ENCODE measurements around the gene HEATR5B. TPM values are rescaled to one million over a fixed set of nuclear protein-coding genes. Genes with fewer than 3 reads are reported as not detected.
A peak's percentile ranks its signal among the peaks of the same experiment; 100 is the strongest.

Gene HEATR5B
- total and polyA plus RNA-seq, 9 donors: 8.3 to 27.4 (median 14.0) TPM

GRCh38 chr2:37084797-37085196 is 625 bp upstream of the HEATR5B start:
- no peak for DNase-seq
- Histone ChIP-seq H3K4me1 (ENCODE audit: insufficient read depth) (peaks cover 6% of the 10 kb centered on the region), H3K4me3 (peak overlapping the region; percentile 87), H3K9me3 (no peaks in the 10 kb centered on the region), H3K36me3 (no peaks in the 10 kb centered on the region), H3K27me3 (no peaks in the 10 kb centered on the region), H3K27ac (no peak overlapping the region)
- intact Hi-C loops (cut with DNase I): no loop called here
- no peak for TF ChIP-seq POLR2A (IDR thresholded peaks at IDR 0.05)
- TF ChIP-seq, protein P1, sequence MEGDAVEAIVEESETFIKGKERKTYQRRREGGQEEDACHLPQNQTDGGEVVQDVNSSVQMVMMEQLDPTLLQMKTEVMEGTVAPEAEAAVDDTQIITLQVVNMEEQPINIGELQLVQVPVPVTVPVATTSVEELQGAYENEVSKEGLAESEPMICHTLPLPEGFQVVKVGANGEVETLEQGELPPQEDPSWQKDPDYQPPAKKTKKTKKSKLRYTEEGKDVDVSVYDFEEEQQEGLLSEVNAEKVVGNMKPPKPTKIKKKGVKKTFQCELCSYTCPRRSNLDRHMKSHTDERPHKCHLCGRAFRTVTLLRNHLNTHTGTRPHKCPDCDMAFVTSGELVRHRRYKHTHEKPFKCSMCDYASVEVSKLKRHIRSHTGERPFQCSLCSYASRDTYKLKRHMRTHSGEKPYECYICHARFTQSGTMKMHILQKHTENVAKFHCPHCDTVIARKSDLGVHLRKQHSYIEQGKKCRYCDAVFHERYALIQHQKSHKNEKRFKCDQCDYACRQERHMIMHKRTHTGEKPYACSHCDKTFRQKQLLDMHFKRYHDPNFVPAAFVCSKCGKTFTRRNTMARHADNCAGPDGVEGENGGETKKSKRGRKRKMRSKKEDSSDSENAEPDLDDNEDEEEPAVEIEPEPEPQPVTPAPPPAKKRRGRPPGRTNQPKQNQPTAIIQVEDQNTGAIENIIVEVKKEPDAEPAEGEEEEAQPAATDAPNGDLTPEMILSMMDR (IDR thresholded peaks at IDR 0.05): no peak
- no peak for TF ChIP-seq EP300 (IDR thresholded peaks at IDR 0.05)
- WGBS, 3 donors: 1 to 3% (median 1%) methylated on average over 10 of the region's 10 CpGs

GRCh38 chr2:37080689-37081088 is 3.5 kb downstream of the HEATR5B start:
- no peaks in the 10 kb centered on the region for H3K27me3 ChIP-seq
- H3K9me3 ChIP-seq: no peaks in the 10 kb centered on the region
- H3K36me3 ChIP-seq: no peaks in the 10 kb centered on the region
- TF ChIP-seq EP300 (IDR thresholded peaks at IDR 0.05) (no peak), POLR2A (IDR thresholded peaks at IDR 0.05) (no peak)
- TF ChIP-seq, protein P1 (IDR thresholded peaks at IDR 0.05): no peak
- DNase-seq: no peak
- no peak overlapping the region for H3K27ac ChIP-seq
- intact Hi-C loops (cut with DNase I): no loop called here
- 63 to 64% (median 64%) methylated on average over 3 of the region's 3 CpGs for WGBS, 3 donors
- H3K4me1 ChIP-seq (ENCODE audit: insufficient read depth): peaks cover 5% of the 10 kb centered on the region
- H3K4me3 ChIP-seq: no peak overlapping the region

DNA sequence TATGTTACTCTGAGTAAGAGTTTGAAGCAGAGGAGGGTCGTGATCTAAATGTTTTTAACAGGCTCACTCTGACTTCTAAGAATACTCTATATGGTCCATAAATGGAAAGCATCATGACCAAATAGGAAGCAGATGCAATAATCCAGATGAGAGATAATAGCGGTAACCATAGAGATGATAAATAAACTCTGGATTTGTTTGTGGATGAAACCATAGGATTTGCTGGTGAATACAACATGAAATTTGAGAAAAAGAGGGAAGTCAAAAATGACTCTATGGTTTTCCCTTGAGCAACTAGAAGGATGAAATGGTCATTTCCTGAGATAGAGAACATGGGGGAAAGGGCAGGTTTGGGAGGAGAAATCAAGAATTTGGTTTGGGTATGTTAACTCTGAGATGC is 3.9 kb downstream of the HEATR5B start:
- Histone ChIP-seq H3K4me3 (no peak overlapping the region), H3K27ac (no peak overlapping the region), H3K36me3 (no peaks in the 10 kb centered on the region), H3K4me1 (ENCODE audit: insufficient read depth) (peaks cover 4% of the 10 kb centered on the region), H3K9me3 (no peaks in the 10 kb centered on the region), H3K27me3 (no peaks in the 10 kb centered on the region)
- intact Hi-C loops (cut with DNase I): no loop called here
- no peak for DNase-seq
- TF ChIP-seq EP300 (IDR thresholded peaks at IDR 0.05): no peak
- no peak for TF ChIP-seq POLR2A (IDR thresholded peaks at IDR 0.05)
- TF ChIP-seq, protein P1 (IDR thresholded peaks at IDR 0.05): no peak
- 86 to 88% (median 88%) methylated on average over 2 of the region's 2 CpGs for whole genome bisulfite sequencing, 3 donors

- TF ChIP-seq EP300 (IDR thresholded peaks at IDR 0.05) (no peak), POLR2A (IDR thresholded peaks at IDR 0.05) (no peak)
- TF ChIP-seq, protein P1 (IDR thresholded peaks at IDR 0.05): no peak
- Histone ChIP-seq H3K36me3 (no peaks in the 10 kb centered on the region), H3K27me3 (no peaks in the 10 kb centered on the region), H3K9me3 (no peaks in the 10 kb centered on the region), H3K4me3 (no peak overlapping the region), H3K27ac (no peak overlapping the region), H3K4me1 (ENCODE audit: insufficient read depth) (no peaks in the 10 kb centered on the region)
- 96 to 98% (median 97%) methylated on average over 2 of the region's 2 CpGs for WGBS, 3 donors
- DNase-seq: no peak
- intact Hi-C loops (cut with DNase I): no loop called here
Observed at GRCh38 chr2:37070931-37071330, 13.2 kb downstream of the HEATR5B start.
